Esophagus squamous epithelium (tissue), 4 donors: Measurements from ENCODE around the gene PRKG1.

Experiments used
- CTCF ChIP-seq, 6 experiments: fragments of 450-650 bp in 4 of 6; fragments of 200-600 bp in 2 of 6; sonication (generic) in 2 of 6; IDR thresholded peaks; one replicate each; pipeline ENCODE4 v1.5.1; 2016 to 2019; ENCODE audit warnings: antibody characterized with exemption in 6 of 6, mild to moderate bottlenecking in 4 of 6, moderate library complexity in 4 of 6
- POLR2A ChIP-seq, 4 donors: fragments of 450-650 bp; IDR thresholded peaks; one replicate each; pipeline ENCODE4 v1.6.1; 2017; ENCODE audit warnings: antibody characterized with exemption in 4 of 4, mild to moderate bottlenecking in 4 of 4, moderate library complexity in 3 of 4

GRCh38 chr10:51892965-51893658 lies 818.8 kb downstream of the PRKG1 start:
- TF ChIP-seq CTCF (IDR thresholded peaks at IDR 0.05) (peak in 1 of 6 experiments; percentile 35), POLR2A (IDR thresholded peaks at IDR 0.05) (no peak)
